HepG2 (cell line): ENCODE measurements around the gene GALNTL6. TPM values are rescaled to one million over a fixed set of nuclear protein-coding genes. Genes with fewer than 3 reads are reported as not detected.

Experiments
- ATAC-seq: fragments of 200-7000 bp; cut with Tn5 transposase; 3 replicates; pipeline ENCODE4 v1.9.1; 2020; ENCODE audit warnings: mild to moderate bottlenecking, moderate library complexity
- BruUV-seq: library from RNA; stranded (reverse); fragments of 400-500 nt; replicated peaks from 2 replicates; lab custom pipeline; 2021; lab: Mats Ljungman, UMichigan
- CTCF ChIA-PET: fragments of 300-600 bp; formaldehyde crosslinking; extraction: SDS; loops from one replicate; lab custom pipeline; 2021; ENCODE audit warnings: low total read pairs, inconsistent platforms, low intra/inter-chr PET ratio; lab: Yijun Ruan, JAX
- POLR2A ChIA-PET: fragments of 350-600 bp; sonication (Branson Sonifier 250); formaldehyde crosslinking; loops from one replicate; lab custom pipeline; 2020; ENCODE audit warnings: antibody characterized with exemption, inconsistent platforms; lab: Yijun Ruan, JAX
- DNase-seq: peaks from one replicate; pipeline ENCODE4 v3.0.0-alpha.2; 2015; ENCODE audit warnings: low spot score
- FAIRE-seq: peaks from 3 replicates; lab custom pipeline; 2011; peaks lifted over from hg19 to GRCh38; lab: Jason Lieb, UNC
- H2AFZ ChIP-seq: one replicate; pipeline ENCODE4 v1.6.1; 2011; ENCODE audit warnings: low read length, inconsistent platforms
- H3K27ac ChIP-seq: fragments of 300-600 bp; 3 replicates; pipeline ENCODE4 v1.8.0; 2011; ENCODE audit warnings: mixed run types, mild to moderate bottlenecking, mixed read lengths, low read length, inconsistent platforms; ENCODE audit not compliant: insufficient read depth; ENCODE audit errors: extremely low read length
- H3K27me3 ChIP-seq, 2 experiments: fragments of 200-600 bp in 1 of 2; 2 replicates in 1 of 2; 3 replicates in 1 of 2; pipeline versions ENCODE4 v1.6.0 to v1.8.0; 2011; ENCODE audit warnings: low read length in 2 of 2, mild to moderate bottlenecking in 2 of 2, moderate library complexity in 2 of 2, inconsistent platforms in 1 of 2; ENCODE audit not compliant: insufficient read depth in 2 of 2, control insufficient read depth in 1 of 2
- H3K36me3 ChIP-seq, 2 experiments: fragments of 200-600 bp in 1 of 2; replicated peaks in 1 of 2; 2 replicates in 1 of 2; 3 replicates in 1 of 2; pipeline versions ENCODE4 v1.5.1 to v1.8.0; 2011; ENCODE audit warnings: low read length in 2 of 2, inconsistent platforms in 1 of 2; ENCODE audit not compliant: insufficient read depth in 2 of 2, control insufficient read depth in 1 of 2
- H3K4me1 ChIP-seq: 2 replicates; pipeline ENCODE4 v1.5.1; 2012; ENCODE audit warnings: low read length, inconsistent platforms; ENCODE audit not compliant: insufficient read depth
- H3K4me2 ChIP-seq: 2 replicates; pipeline ENCODE4 v1.6.0; 2011; ENCODE audit warnings: low read depth, low read length, inconsistent platforms
- H3K4me3 ChIP-seq, 3 experiments: fragments of 200-600 bp in 1 of 3; sonication (generic), shearing (Covaris generic) in 1 of 3; replicated peaks in 1 of 3; 2 replicates each; pipeline ENCODE4 v1.5.1; 2011 to 2016; ENCODE audit warnings: low read length in 3 of 3, inconsistent platforms in 2 of 3, low read depth in 2 of 3, mild to moderate bottlenecking in 2 of 3, control low read depth in 1 of 3, mixed read lengths in 1 of 3; ENCODE audit not compliant: insufficient read depth in 1 of 3
- H3K79me2 ChIP-seq: one replicate; pipeline ENCODE4 v1.6.1; 2011; ENCODE audit warnings: low read length, inconsistent platforms; ENCODE audit not compliant: insufficient read depth
- H3K9ac ChIP-seq: 2 replicates; pipeline ENCODE4 v1.6.0; 2011; ENCODE audit warnings: mild to moderate bottlenecking, low read depth, low read length, inconsistent platforms; ENCODE audit not compliant: insufficient read depth
- H3K9me3 ChIP-seq: 2 replicates; pipeline ENCODE4 v1.5.1; 2012; ENCODE audit warnings: mild to moderate bottlenecking, low read length
- H4K20me1 ChIP-seq: 2 replicates; pipeline ENCODE4 v1.6.0; 2011; ENCODE audit warnings: inconsistent platforms, mild to moderate bottlenecking, low read length, moderate library complexity; ENCODE audit not compliant: insufficient read depth
- AKNA ChIP-seq: sonication (generic); formaldehyde crosslinking; IDR thresholded peaks from 2 replicates; pipeline ENCODE4 v1.4.0; 2020; ENCODE audit warnings: missing genetic modification reagents, borderline replicate concordance
- BCLAF1 ChIP-seq: fragments of 450-650 bp; IDR thresholded peaks from 2 replicates; pipeline ENCODE4 v1.6.1; 2017; ENCODE audit warnings: mild to moderate bottlenecking
- HES4 ChIP-seq: sonication (generic); formaldehyde crosslinking; IDR thresholded peaks from 2 replicates; pipeline ENCODE4 v1.9.0; 2021; ENCODE audit warnings: mild to moderate bottlenecking, missing genetic modification reagents, borderline replicate concordance
- MAF1 ChIP-seq: sonication (generic); formaldehyde crosslinking; IDR thresholded peaks from 2 replicates; pipeline ENCODE4 v1.5.0; 2020; ENCODE audit warnings: missing genetic modification reagents, borderline replicate concordance
- MED8 ChIP-seq: sonication (generic); formaldehyde crosslinking; IDR thresholded peaks from 2 replicates; pipeline ENCODE4 v1.8.1; 2023; ENCODE audit warnings: mild to moderate bottlenecking, missing genetic modification reagents; ENCODE audit not compliant: insufficient replicate concordance
- PHF21A ChIP-seq: sonication (generic); formaldehyde crosslinking; IDR thresholded peaks from 2 replicates; pipeline ENCODE4 v1.5.0; 2020; ENCODE audit warnings: mild to moderate bottlenecking, missing genetic modification reagents
- SP140L ChIP-seq: sonication (generic); formaldehyde crosslinking; IDR thresholded peaks from 2 replicates; pipeline ENCODE4 v1.4.0; 2020; ENCODE audit warnings: missing genetic modification reagents, borderline replicate concordance
- TBX2 ChIP-seq: sonication (generic); formaldehyde crosslinking; IDR thresholded peaks from 2 replicates; pipeline ENCODE4 v1.5.0; 2020; ENCODE audit warnings: missing genetic modification reagents, mild to moderate bottlenecking, borderline replicate concordance
- TRIM24 ChIP-seq: sonication (generic); formaldehyde crosslinking; IDR thresholded peaks from 2 replicates; pipeline ENCODE4 v1.8.0; 2022; ENCODE audit warnings: mild to moderate bottlenecking, missing genetic modification reagents
- ZNF17 ChIP-seq: sonication (generic); formaldehyde crosslinking; IDR thresholded peaks from 2 replicates; pipeline ENCODE4 v1.5.0; 2020; ENCODE audit warnings: mild to moderate bottlenecking, missing genetic modification reagents
- ZNF260 ChIP-seq: sonication (generic); formaldehyde crosslinking; IDR thresholded peaks from 2 replicates; pipeline ENCODE4 v1.4.0; 2020; ENCODE audit warnings: missing genetic modification reagents, low read depth, mild to moderate bottlenecking, borderline replicate concordance
- ZNF33A ChIP-seq: sonication (generic); formaldehyde crosslinking; IDR thresholded peaks from 2 replicates; pipeline ENCODE4 v1.5.1; 2020; ENCODE audit warnings: missing genetic modification reagents, mild to moderate bottlenecking, moderate library complexity, borderline replicate concordance
- ZNF33B ChIP-seq: sonication (generic); formaldehyde crosslinking; IDR thresholded peaks from 2 replicates; pipeline ENCODE4 v1.5.1; 2020; ENCODE audit warnings: mild to moderate bottlenecking, missing genetic modification reagents
- ZNF414 ChIP-seq: sonication (generic); formaldehyde crosslinking; IDR thresholded peaks from 2 replicates; pipeline ENCODE4 v1.5.0; 2020; ENCODE audit warnings: missing genetic modification reagents
- ZNF441 ChIP-seq: sonication (generic); formaldehyde crosslinking; IDR thresholded peaks from 2 replicates; pipeline ENCODE4 v1.7.0; 2021; ENCODE audit warnings: missing genetic modification reagents, borderline replicate concordance
- ZNF790 ChIP-seq: sonication (generic); formaldehyde crosslinking; IDR thresholded peaks from 2 replicates; pipeline ENCODE4 v1.8.0; 2022; ENCODE audit warnings: missing genetic modification reagents, mild to moderate bottlenecking, borderline replicate concordance
- WGBS: methylation state at CpG from one replicate; pipeline ENCODE4 v1.1.6; 2017; ENCODE audit warnings: low lambda C conversion rate; 5-methylcytosine and 5-hydroxymethylcytosine counted together
- in situ Hi-C: cut with HindIII; loops from 2 replicates; pipeline ENCODE4 v1.10.0; 2017; ENCODE audit warnings: low pct_unique_long_range_greater_than_20kb; ENCODE audit not compliant: extremely low pct_ligation_motif_present
- intact Hi-C: fragments of 100-400 bp; cut with micrococcal nuclease; formaldehyde crosslinking; loops from one replicate; pipeline ENCODE4 v1.10.0; 2022; ENCODE audit not compliant: unreplicated experiment
- polyA plus RNA-seq, 8 experiments: library from polyadenylated mRNA; depleted of rRNA in 3 of 8; stranded (reverse) in 7 of 8; unstranded in 1 of 8; fragments of >200 nt; fragmentation: Illumina TruSeq in 4 of 8; extraction: Trizol in 4 of 8; gene quantifications; 2 replicates each; pipeline versions ENCODE4 v1.2.1 to v1.2.3, GENCODE V29; 2011 to 2016; ENCODE audit warnings: low read depth in 4 of 8, missing spikeins in 1 of 8, mixed read lengths in 1 of 8; ENCODE audit not compliant: insufficient read depth in 1 of 8
- total RNA-seq, 5 experiments: library from RNA; depleted of rRNA; stranded (reverse); fragments of >200 nt; fragmentation: Illumina TruSeq; extraction: Trizol; gene quantifications; 2 replicates each; pipeline ENCODE4 v1.2.3, GENCODE V29; 2016; ENCODE audit warnings: low read depth in 1 of 5

GALNTL6 gene
- total and polyA plus RNA-seq, 2 of the 13 experiments (the other 11 are each of a cell fraction or from before 2014, with no cell fraction given), result not detected

- FAIRE-seq (no peak), DNase-seq (no peak), ATAC-seq (no peak)
- H3K79me2 ChIP-seq, result no peaks in the 10 kb centered on the region
- ChIA-PET CTCF (no interaction called here), POLR2A (no interaction called here)
- no peak overlapping the region for H3K9ac ChIP-seq
- no peaks in the 10 kb centered on the region for H3K27me3 ChIP-seq
- H3K36me3 ChIP-seq, result no peaks in the 10 kb centered on the region
- no peak overlapping the region for H2AFZ ChIP-seq
- no TSS peak for BruUV-seq
- H3K4me2 ChIP-seq, result no peak overlapping the region
- intact Hi-C loops, result no loop called here
- no peak overlapping the region for H3K4me3 ChIP-seq
- no peaks in the 10 kb centered on the region for H4K20me1 ChIP-seq
- WGBS, result 0% methylated on average over 1 of the region's 1 CpG
- in situ Hi-C loops, result no loop called here
- no peaks in the 10 kb centered on the region for H3K4me1 ChIP-seq
- H3K9me3 ChIP-seq, result peaks cover 43% of the 10 kb centered on the region
- H3K27ac ChIP-seq, result no peak overlapping the region
- TF ChIP-seq TBX2 (CRISPR knock-in tag) (no peak), ZNF33B (CRISPR knock-in tag) (no peak), HES4 (CRISPR knock-in tag) (no peak), MAF1 (no peak), SP140L (CRISPR knock-in tag) (no peak), AKNA (CRISPR knock-in tag) (no peak), ZNF17 (CRISPR knock-in tag) (no peak), ZNF414 (CRISPR knock-in tag) (no peak), ZNF260 (no peak), PHF21A (no peak), ZNF33A (CRISPR knock-in tag) (no peak), BCLAF1 (no peak), TRIM24 (CRISPR knock-in tag) (no peak), ZNF441 (CRISPR knock-in tag) (no peak), MED8 (CRISPR knock-in tag) (no peak), ZNF790 (CRISPR knock-in tag) (no peak)
Measured at GRCh38 chr4:172650758-172651530, 837.7 kb downstream of the GALNTL6 start.
